ENCODE data around the gene ARHGEF40. TPM values are rescaled to one million over a fixed set of nuclear protein-coding genes. Genes with fewer than 3 reads are reported as not detected.

The ARHGEF40 gene
- polyA plus RNA-seq, 1 experiment, result 62.7 TPM

DNA sequence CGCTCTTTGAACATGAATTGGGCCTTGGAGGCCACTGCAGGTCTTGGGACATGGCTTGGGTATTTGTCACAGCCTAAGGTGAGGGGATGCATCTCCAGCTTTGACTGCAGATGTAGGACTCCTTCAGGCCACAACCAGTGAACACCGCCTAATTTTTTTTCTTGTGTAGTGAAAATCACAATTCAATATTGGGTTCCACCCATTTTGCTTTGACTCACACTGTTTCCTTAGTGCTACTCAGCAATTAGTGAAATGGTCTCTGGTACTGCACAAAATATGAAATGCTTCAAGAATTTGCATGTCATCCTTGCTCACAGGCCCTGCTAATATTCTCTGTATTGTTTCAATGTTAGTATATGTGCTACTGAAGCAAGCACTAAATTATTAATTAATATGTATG lies 43.3 kb downstream of the ARHGEF40 start:
- CTCF ChIA-PET, result interaction anchor here (2.0 to 14.7 kb wide), 2 partner anchors 10 to 96 kb away, joined by 9 to 233 read pairs; no protein-coding TSS in a partner anchor
- TF ChIP-seq, protein P1, sequence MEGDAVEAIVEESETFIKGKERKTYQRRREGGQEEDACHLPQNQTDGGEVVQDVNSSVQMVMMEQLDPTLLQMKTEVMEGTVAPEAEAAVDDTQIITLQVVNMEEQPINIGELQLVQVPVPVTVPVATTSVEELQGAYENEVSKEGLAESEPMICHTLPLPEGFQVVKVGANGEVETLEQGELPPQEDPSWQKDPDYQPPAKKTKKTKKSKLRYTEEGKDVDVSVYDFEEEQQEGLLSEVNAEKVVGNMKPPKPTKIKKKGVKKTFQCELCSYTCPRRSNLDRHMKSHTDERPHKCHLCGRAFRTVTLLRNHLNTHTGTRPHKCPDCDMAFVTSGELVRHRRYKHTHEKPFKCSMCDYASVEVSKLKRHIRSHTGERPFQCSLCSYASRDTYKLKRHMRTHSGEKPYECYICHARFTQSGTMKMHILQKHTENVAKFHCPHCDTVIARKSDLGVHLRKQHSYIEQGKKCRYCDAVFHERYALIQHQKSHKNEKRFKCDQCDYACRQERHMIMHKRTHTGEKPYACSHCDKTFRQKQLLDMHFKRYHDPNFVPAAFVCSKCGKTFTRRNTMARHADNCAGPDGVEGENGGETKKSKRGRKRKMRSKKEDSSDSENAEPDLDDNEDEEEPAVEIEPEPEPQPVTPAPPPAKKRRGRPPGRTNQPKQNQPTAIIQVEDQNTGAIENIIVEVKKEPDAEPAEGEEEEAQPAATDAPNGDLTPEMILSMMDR (IDR thresholded peaks at IDR 0.05; ENCODE audit: insufficient read depth, low read depth, low read length), result no peak
- DNase-seq (ENCODE audit: low read depth), result no peak
- H3K27me3 ChIP-seq (ENCODE audit: control insufficient read depth, insufficient read depth, low read length), result no peaks in the 10 kb centered on the region
- POLR2A ChIA-PET, result no interaction called here
- H3K36me3 ChIP-seq (ENCODE audit: control insufficient read depth, insufficient read depth, low read length), result no peaks in the 10 kb centered on the region
- H3K4me3 ChIP-seq (ENCODE audit: low read depth, low read length), result no peak overlapping the region

- POLR2A ChIA-PET, result no interaction called here
- TF ChIP-seq, protein P1 (IDR thresholded peaks at IDR 0.05; ENCODE audit: insufficient read depth, low read depth, low read length), result no peak
Measured at GRCh38 chr14:21118933-21119332, 48.8 kb downstream of the ARHGEF40 start.

DNA sequence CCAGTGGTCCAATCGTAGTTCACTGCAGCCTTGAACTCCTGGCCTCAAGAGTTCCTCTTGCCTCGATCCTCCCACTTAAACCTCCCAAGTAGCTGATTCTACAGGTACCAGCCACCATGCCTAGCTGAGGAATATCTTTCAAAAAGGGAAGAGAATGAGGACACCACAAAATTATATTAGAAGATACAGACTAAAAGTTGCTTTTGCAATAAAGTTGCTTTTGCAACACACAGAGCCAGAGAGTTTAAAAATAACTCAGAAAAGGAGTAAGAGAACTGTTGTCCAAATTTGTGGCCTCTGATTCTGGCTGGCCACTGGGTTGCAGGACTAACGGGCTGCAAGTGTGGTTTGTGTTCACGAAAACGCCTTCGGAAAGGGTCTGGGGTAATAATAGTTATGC lies 50.6 kb downstream of the ARHGEF40 start:
- ChIA-PET POLR2A (no interaction called here), CTCF (no interaction called here)
- H3K4me3 ChIP-seq (ENCODE audit: low read depth, low read length), result no peak overlapping the region
- TF ChIP-seq, protein P1 (IDR thresholded peaks at IDR 0.05; ENCODE audit: insufficient read depth, low read depth, low read length), result no peak
- no peaks in the 10 kb centered on the region for H3K36me3 ChIP-seq (ENCODE audit: control insufficient read depth, insufficient read depth, low read length)
- no peak for DNase-seq (ENCODE audit: low read depth)
- H3K27me3 ChIP-seq (ENCODE audit: control insufficient read depth, insufficient read depth, low read length), result no peaks in the 10 kb centered on the region

More at GRCh38 chr14:21118933-21119332, 48.8 kb downstream of the ARHGEF40 start:
- Histone ChIP-seq H3K4me3 (ENCODE audit: low read depth, low read length) (no peak overlapping the region), H3K27me3 (ENCODE audit: control insufficient read depth, insufficient read depth, low read length) (no peaks in the 10 kb centered on the region), H3K36me3 (ENCODE audit: control insufficient read depth, insufficient read depth, low read length) (no peaks in the 10 kb centered on the region)
- no peak for DNase-seq (ENCODE audit: low read depth)
- CTCF ChIA-PET, result interaction anchor here (1.1 to 1.6 kb wide), 2 partner anchors 12 to 17 kb away, joined by 4 read pairs; no protein-coding TSS in a partner anchor

DNA sequence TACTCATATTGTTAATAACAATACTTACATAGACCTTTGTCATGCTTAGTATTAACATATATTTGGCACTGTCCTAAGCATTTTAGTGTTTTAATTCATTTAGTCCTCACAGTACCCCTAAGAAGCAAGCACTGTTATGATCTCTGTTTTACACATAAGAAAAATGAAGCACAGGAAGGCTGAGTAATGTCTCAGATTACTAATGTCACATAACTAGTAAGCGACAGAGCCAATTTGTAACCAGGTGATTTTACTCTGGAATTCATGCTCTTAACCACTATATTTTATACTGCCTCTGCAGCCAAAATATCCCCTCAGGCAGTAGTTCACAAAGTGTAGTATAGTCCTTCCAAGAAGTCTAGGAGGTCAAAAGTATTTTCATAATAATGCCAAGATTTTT lies 51.0 kb downstream of the ARHGEF40 start:
- no peak for DNase-seq (ENCODE audit: low read depth)
- Histone ChIP-seq H3K27me3 (ENCODE audit: control insufficient read depth, insufficient read depth, low read length) (no peaks in the 10 kb centered on the region), H3K36me3 (ENCODE audit: control insufficient read depth, insufficient read depth, low read length) (no peaks in the 10 kb centered on the region), H3K4me3 (ENCODE audit: low read depth, low read length) (no peak overlapping the region)
- ChIA-PET POLR2A (no interaction called here), CTCF (interaction anchor here (4.1 kb wide), 1 partner anchor 15 kb away, joined by 21 read pairs; no protein-coding TSS in a partner anchor)
- TF ChIP-seq, protein P1 (IDR thresholded peaks at IDR 0.05; ENCODE audit: insufficient read depth, low read depth, low read length), result no peak

DNA sequence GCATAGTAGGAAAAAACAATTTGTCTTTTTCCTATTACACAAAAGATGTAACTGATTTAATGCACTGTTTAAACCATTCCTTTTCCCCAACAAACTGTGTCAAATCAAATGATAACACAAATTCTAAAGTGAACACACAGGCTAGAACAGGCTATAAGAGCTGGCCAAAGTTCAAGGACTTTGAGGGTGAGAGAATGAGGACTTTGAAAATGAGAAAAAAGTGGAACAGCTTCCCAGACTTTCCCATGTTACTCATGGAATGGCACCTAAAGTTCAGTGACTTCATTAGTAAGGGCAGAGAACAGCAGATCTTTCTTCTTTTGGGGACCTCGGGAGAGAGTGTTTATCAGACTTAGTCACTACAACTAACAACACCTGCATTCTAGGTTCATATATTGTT lies 53.3 kb downstream of the ARHGEF40 start:
- peaks cover 2% of the 10 kb centered on the region; the same call in 1 of the 2 replicates for H3K27me3 ChIP-seq (ENCODE audit: control insufficient read depth, insufficient read depth, low read length)
- no peak overlapping the region for H3K4me3 ChIP-seq (ENCODE audit: low read depth, low read length)
- H3K36me3 ChIP-seq (ENCODE audit: control insufficient read depth, insufficient read depth, low read length), result no peaks in the 10 kb centered on the region
- ChIA-PET CTCF (interaction anchor here (1.0 to 4.1 kb wide), 5 partner anchors 12 to 153 kb away, joined by 3 to 21 read pairs (median 4); no protein-coding TSS in a partner anchor), POLR2A (no interaction called here)
- TF ChIP-seq, protein P1 (IDR thresholded peaks at IDR 0.05; ENCODE audit: insufficient read depth, low read depth, low read length), result no peak
- DNase-seq (ENCODE audit: low read depth), result no peak
